Vagina (tissue), 2 donors: ENCODE measurements around the gene RYR3.

Experiments
- POLR2A ChIP-seq, 2 donors: fragments of 450-650 bp; IDR thresholded peaks; one replicate each; pipeline ENCODE4 v1.6.1; 2017; ENCODE audit warnings: antibody characterized with exemption in 2 of 2, mild to moderate bottlenecking in 2 of 2, moderate library complexity in 2 of 2
- POLR2AphosphoS5 ChIP-seq, 2 donors: sonication (generic); formaldehyde crosslinking; IDR thresholded peaks; one replicate each; pipeline ENCODE4 v1.9.0; 2017; ENCODE audit warnings: antibody characterized with exemption in 2 of 2, mild to moderate bottlenecking in 2 of 2, low read depth in 1 of 2; ENCODE audit not compliant: insufficient read depth in 1 of 2
- TF ChIP-seq, protein P1 (sequence below), 3 experiments: fragments of 450-650 bp in 2 of 3; fragments of 200-600 bp in 1 of 3; sonication (generic) in 1 of 3; IDR thresholded peaks; one replicate each; pipeline ENCODE4 v1.5.1; 2017 to 2019; ENCODE audit warnings: antibody characterized with exemption in 3 of 3, mild to moderate bottlenecking in 2 of 3, moderate library complexity in 2 of 3

DNA sequence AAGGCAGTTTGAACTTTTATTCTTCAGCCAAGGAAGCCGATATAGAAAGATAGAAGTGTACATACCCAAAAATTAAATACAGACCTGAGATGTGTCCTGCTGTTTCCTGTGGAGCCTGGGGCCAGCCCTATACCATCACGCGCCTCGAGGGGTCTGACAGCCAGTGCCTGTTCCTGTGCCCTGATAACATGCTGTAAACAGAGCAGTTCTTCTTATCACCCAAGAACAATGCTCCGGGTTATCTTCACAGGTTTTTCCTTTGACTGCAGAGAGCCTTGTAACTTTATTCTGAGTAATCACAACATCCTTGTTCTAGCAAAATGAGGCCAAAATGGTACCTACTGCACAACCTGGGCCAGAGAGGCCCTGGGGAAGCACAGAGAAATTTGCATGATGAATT is 367.8 kb downstream of the RYR3 start:
- TF ChIP-seq, protein P1, sequence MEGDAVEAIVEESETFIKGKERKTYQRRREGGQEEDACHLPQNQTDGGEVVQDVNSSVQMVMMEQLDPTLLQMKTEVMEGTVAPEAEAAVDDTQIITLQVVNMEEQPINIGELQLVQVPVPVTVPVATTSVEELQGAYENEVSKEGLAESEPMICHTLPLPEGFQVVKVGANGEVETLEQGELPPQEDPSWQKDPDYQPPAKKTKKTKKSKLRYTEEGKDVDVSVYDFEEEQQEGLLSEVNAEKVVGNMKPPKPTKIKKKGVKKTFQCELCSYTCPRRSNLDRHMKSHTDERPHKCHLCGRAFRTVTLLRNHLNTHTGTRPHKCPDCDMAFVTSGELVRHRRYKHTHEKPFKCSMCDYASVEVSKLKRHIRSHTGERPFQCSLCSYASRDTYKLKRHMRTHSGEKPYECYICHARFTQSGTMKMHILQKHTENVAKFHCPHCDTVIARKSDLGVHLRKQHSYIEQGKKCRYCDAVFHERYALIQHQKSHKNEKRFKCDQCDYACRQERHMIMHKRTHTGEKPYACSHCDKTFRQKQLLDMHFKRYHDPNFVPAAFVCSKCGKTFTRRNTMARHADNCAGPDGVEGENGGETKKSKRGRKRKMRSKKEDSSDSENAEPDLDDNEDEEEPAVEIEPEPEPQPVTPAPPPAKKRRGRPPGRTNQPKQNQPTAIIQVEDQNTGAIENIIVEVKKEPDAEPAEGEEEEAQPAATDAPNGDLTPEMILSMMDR (IDR thresholded peaks at IDR 0.05) = no peak
- TF ChIP-seq POLR2A (IDR thresholded peaks at IDR 0.05) (no peak), POLR2AphosphoS5 (IDR thresholded peaks at IDR 0.05; ENCODE audit: insufficient read depth in 1 of 2, low read depth in 1 of 2) (no peak)
